ENCODE measurements around the gene MEGF8. TPM values are rescaled to one million over a fixed set of nuclear protein-coding genes. Genes with fewer than 3 reads are reported as not detected.

Gene MEGF8, protein sequence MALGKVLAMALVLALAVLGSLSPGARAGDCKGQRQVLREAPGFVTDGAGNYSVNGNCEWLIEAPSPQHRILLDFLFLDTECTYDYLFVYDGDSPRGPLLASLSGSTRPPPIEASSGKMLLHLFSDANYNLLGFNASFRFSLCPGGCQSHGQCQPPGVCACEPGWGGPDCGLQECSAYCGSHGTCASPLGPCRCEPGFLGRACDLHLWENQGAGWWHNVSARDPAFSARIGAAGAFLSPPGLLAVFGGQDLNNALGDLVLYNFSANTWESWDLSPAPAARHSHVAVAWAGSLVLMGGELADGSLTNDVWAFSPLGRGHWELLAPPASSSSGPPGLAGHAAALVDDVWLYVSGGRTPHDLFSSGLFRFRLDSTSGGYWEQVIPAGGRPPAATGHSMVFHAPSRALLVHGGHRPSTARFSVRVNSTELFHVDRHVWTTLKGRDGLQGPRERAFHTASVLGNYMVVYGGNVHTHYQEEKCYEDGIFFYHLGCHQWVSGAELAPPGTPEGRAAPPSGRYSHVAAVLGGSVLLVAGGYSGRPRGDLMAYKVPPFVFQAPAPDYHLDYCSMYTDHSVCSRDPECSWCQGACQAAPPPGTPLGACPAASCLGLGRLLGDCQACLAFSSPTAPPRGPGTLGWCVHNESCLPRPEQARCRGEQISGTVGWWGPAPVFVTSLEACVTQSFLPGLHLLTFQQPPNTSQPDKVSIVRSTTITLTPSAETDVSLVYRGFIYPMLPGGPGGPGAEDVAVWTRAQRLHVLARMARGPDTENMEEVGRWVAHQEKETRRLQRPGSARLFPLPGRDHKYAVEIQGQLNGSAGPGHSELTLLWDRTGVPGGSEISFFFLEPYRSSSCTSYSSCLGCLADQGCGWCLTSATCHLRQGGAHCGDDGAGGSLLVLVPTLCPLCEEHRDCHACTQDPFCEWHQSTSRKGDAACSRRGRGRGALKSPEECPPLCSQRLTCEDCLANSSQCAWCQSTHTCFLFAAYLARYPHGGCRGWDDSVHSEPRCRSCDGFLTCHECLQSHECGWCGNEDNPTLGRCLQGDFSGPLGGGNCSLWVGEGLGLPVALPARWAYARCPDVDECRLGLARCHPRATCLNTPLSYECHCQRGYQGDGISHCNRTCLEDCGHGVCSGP (N-terminal part only)
- 7.7 and 12.2 TPM in 2 replicates for total RNA-seq (2014; rRNA removed)
- percentile 53 among the genes with signal in this experiment for Bru-seq, nascent RNA
- percentile 66 among the genes with signal in this experiment for BruChase-seq, experiment 1, labeled RNA remaining after a 6-hour chase
- BruChase-seq, experiment 2, labeled RNA remaining after a 2-hour chase: percentile 61 among the genes with signal in this experiment
- long read RNA-seq, partial matches to known transcripts: 42 of 49 reads
- long read RNA-seq, other reads (novel, unspliced or antisense): 6 of 49 reads

DNA sequence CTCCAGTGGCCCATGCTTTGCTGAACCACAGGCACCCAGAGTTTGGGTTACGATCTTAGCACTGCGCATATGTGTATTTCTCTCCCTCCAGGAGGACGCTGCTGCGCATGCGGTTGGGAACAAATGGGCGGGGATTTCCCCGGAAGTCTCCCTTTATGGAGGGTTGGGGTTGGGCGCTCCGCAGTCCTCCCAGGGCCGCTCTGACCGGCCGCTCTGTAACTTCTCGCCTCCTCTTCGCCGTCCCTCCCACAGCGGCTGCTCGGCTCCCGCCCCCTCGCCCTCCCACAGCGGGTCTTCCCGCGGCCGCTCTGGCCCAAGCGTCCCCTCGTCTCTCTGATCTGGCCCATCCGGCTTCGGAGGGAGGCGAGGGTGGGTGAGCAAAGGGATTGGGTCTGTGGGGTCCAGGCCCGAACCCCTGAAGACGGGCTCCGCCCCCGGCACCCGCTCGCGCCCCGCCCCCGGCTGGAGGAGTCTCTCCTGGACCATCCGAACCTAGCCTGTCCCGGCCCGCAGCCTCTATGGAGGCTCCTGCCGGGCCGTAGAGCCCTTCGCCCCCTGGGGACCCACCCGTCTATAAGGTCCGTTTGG, at the start of gene MEGF8:
Gene MEGF8, plus strand, starts transcription at position 328 of the 588 bp plus-strand sequence. CDS start 609 bp downstream, outside the sequence.
- CTCF ChIA-PET: no interaction called here
- Histone ChIP-seq H3K9ac (ENCODE audit: low read length) (peak within 1 kb of the TSS; percentile 90), H3F3A (ENCODE audit: low read length, unreplicated experiment) (no peaks in the 10 kb centered on the region), H3K9me3 (ENCODE audit: low read length) (no peaks in the 10 kb centered on the region), H3K9me2 (replicated peaks; ENCODE audit: low read length) (no peaks in the 10 kb centered on the region), H3K4me1 (ENCODE audit: insufficient read depth, low read length) (peaks cover 8% of the 10 kb centered on the region), H2AFZ (ENCODE audit: low read length) (peak within 1 kb of the TSS; percentile 94), H3K27me3 (ENCODE audit: low read length) (no peaks in the 10 kb centered on the region), H3K27ac (ENCODE audit: low read length) (0 out of 2 replicates have a peak within 1 kb of the TSS, but pooled peaks have one; percentile 13), H3K4me3 (ENCODE audit: low read length) (peak within 1 kb of the TSS; percentile 99), H4K20me1 (ENCODE audit: low read length) (no peaks in the 10 kb centered on the region), H3K4me2 (ENCODE audit: low read length) (peak within 1 kb of the TSS; percentile 97), H3K79me2 (ENCODE audit: low read length) (peaks cover 34% of the 10 kb centered on the region), H3K36me3 (ENCODE audit: low read depth, low read length) (no peaks in the 10 kb centered on the region)
- ATAC-seq: peak; percentile 93
- POLR2A ChIA-PET (ENCODE audit: unreplicated experiment): no interaction called here
- BruUV-seq (replicated peaks): no TSS peak
- intact Hi-C loops (cut with micrococcal nuclease): no loop called here
- no peak for TF ChIP-seq EZH2 (IDR thresholded peaks at IDR 0.05; ENCODE audit: low read length, unreplicated experiment)
- TF ChIP-seq, protein P1, sequence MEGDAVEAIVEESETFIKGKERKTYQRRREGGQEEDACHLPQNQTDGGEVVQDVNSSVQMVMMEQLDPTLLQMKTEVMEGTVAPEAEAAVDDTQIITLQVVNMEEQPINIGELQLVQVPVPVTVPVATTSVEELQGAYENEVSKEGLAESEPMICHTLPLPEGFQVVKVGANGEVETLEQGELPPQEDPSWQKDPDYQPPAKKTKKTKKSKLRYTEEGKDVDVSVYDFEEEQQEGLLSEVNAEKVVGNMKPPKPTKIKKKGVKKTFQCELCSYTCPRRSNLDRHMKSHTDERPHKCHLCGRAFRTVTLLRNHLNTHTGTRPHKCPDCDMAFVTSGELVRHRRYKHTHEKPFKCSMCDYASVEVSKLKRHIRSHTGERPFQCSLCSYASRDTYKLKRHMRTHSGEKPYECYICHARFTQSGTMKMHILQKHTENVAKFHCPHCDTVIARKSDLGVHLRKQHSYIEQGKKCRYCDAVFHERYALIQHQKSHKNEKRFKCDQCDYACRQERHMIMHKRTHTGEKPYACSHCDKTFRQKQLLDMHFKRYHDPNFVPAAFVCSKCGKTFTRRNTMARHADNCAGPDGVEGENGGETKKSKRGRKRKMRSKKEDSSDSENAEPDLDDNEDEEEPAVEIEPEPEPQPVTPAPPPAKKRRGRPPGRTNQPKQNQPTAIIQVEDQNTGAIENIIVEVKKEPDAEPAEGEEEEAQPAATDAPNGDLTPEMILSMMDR (conservative IDR thresholded peaks at IDR 0.05; ENCODE audit: low read depth, low read length): no peak; the same call in 1 of the 2 replicates
- DNase-seq: peak; percentile 98

DNA sequence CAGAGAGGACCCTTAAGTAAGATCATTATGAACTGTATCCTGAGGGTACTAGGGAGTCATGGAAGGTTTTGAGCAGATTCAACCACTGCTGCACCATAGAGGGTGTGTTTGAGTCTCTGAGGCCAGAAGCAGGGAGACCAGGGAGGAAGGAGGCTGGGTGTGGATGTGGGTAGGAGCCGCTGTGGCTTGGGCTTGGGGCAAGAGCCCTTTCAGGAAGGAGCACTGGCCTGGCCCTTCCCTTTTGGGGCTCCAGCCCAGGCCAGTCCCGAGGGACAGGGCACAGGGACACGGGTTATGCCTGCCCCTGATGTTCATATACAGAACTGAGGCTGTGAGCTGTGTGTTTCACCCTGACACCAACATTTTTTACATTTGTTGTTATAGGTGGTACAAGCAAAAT, 49.2 kb upstream of the MEGF8 start:
- H2AFZ ChIP-seq (ENCODE audit: low read length): no peak overlapping the region
- no peak overlapping the region for H3K27ac ChIP-seq (ENCODE audit: low read length)

More for the DNA sequence above, 49.2 kb upstream of the MEGF8 start:
- TF ChIP-seq, protein P1 (conservative IDR thresholded peaks at IDR 0.05; ENCODE audit: low read depth, low read length): no peak
- TF ChIP-seq EZH2phosphoT487 (IDR thresholded peaks at IDR 0.05; ENCODE audit: borderline replicate concordance, low read length) (no peak), EZH2 (IDR thresholded peaks at IDR 0.05; ENCODE audit: low read length, unreplicated experiment) (no peak)
- no peak overlapping the region for H3K9ac ChIP-seq (ENCODE audit: low read length)
- BruUV-seq (replicated peaks): no TSS peak
- H3K79me2 ChIP-seq (ENCODE audit: low read length): peaks cover 8% of the 10 kb centered on the region
- H3K9me2 ChIP-seq (replicated peaks; ENCODE audit: low read length): no peaks in the 10 kb centered on the region
- H3K9me3 ChIP-seq (ENCODE audit: low read length): no peaks in the 10 kb centered on the region
- H3K27me3 ChIP-seq (ENCODE audit: low read length): no peaks in the 10 kb centered on the region
- no peak overlapping the region for H3K4me3 ChIP-seq (ENCODE audit: low read length)
- intact Hi-C loops (cut with micrococcal nuclease): no loop called here
- POLR2A ChIA-PET (ENCODE audit: unreplicated experiment): no interaction called here
- DNase-seq: no peak
- no peak overlapping the region for H3K4me2 ChIP-seq (ENCODE audit: low read length)
- H4K20me1 ChIP-seq (ENCODE audit: low read length): no peaks in the 10 kb centered on the region
- H3K4me1 ChIP-seq (ENCODE audit: insufficient read depth, low read length): peaks cover 2% of the 10 kb centered on the region; the same call in 1 of the 2 replicates
- H3F3A ChIP-seq (ENCODE audit: low read length, unreplicated experiment): no peaks in the 10 kb centered on the region
- CTCF ChIA-PET: no interaction called here
- no peaks in the 10 kb centered on the region for H3K36me3 ChIP-seq (ENCODE audit: low read depth, low read length)
- no peak for ATAC-seq
